ENCODE measurements around the gene LRMDA. TPM values are rescaled to one million over a fixed set of nuclear protein-coding genes. Genes with fewer than 3 reads are reported as not detected.
A peak's percentile ranks its signal among the peaks of the same experiment; 100 is the strongest.

The LRMDA gene
- total and polyA plus RNA-seq, 2 of the 8 experiments (the other 6 are each of a cell fraction or from before 2014, with no cell fraction given): 0.86 to 2.8 TPM

GRCh38 chr10:76150139-76150875 is 718.9 kb downstream of the LRMDA start (continued):
- TF ChIP-seq EGR1 (IDR thresholded peaks at IDR 0.05; ENCODE audit: borderline replicate concordance, low read depth, low read length) (no peak), ATF2 (IDR thresholded peaks at IDR 0.05; ENCODE audit: low read length) (no peak), POLR2A (IDR thresholded peaks at IDR 0.05; ENCODE audit: control extremely low read depth in 1 of 2, low read depth in 2 of 2, low read length in 2 of 2) (peak in 1 of 2 experiments; percentile 33; a peak in 1 of 3 replicates), KDM5A (IDR thresholded peaks at IDR 0.05; ENCODE audit: low read length) (no peak), TAF7 (optimal IDR thresholded peaks at IDR 0.05; ENCODE audit: borderline replicate concordance, low read depth, low read length) (no peak), YY1 (IDR thresholded peaks at IDR 0.05; ENCODE audit: low read depth, low read length) (peak; percentile 81; the same call in 1 of the 2 replicates), SUZ12 (IDR thresholded peaks at IDR 0.05; ENCODE audit: low read length) (no peak)
